SK-N-MC (cell line): ENCODE data around the gene CCL3.

Source experiments
- EZH2 ChIP-seq: fragments of 200-600 bp; sonication (generic); IDR thresholded peaks from one replicate; pipeline ENCODE4 v1.6.1; 2017; ENCODE audit warnings: antibody characterized with exemption
- FOXP2 ChIP-seq: optimal IDR thresholded peaks from 2 replicates; pipeline ENCODE3; 2011; ENCODE audit warnings: mild to moderate bottlenecking, moderate library complexity; ENCODE audit not compliant: insufficient read depth; ENCODE audit errors: extremely low read length, control extremely low read depth

- TF ChIP-seq EZH2 (no peak), FOXP2 (no peak)
These were observed at the start of gene CCL3 for GRCh38 chr17:36089888-36090836.
